ENCODE measurements around the gene KCNQ1.

KCNQ1 gene

GRCh38 chr11:2799881-2800654, 355.3 kb downstream of the KCNQ1 start:
- no peak for DNase-seq (ENCODE audit: low read depth)

- no peak for DNase-seq (ENCODE audit: low read depth)
Observed at GRCh38 chr11:2800655-2801531, 356.1 kb downstream of the KCNQ1 start.

- no peak for DNase-seq (ENCODE audit: low read depth)
Observed at GRCh38 chr11:2801711-2802388, 357.0 kb downstream of the KCNQ1 start.

GRCh38 chr11:2802389-2803185, 357.8 kb downstream of the KCNQ1 start:
- DNase-seq (ENCODE audit: low read depth): no peak

- no peak for DNase-seq (ENCODE audit: low read depth)
Observed at GRCh38 chr11:2803186-2804091, 358.6 kb downstream of the KCNQ1 start.

- no peak for DNase-seq (ENCODE audit: low read depth)
Observed at GRCh38 chr11:2804189-2804588, 359.4 kb downstream of the KCNQ1 start.

- DNase-seq (ENCODE audit: low read depth): no peak
Observed at GRCh38 chr11:2804701-2805387, 360.0 kb downstream of the KCNQ1 start.

- no peak for DNase-seq (ENCODE audit: low read depth)
Observed at GRCh38 chr11:2805388-2806056, 360.7 kb downstream of the KCNQ1 start.

GRCh38 chr11:2806351-2807024, 361.7 kb downstream of the KCNQ1 start:
- no peak for DNase-seq (ENCODE audit: low read depth)

GRCh38 chr11:2807025-2807681, 362.3 kb downstream of the KCNQ1 start:
- DNase-seq (ENCODE audit: low read depth): no peak

GRCh38 chr11:2807801-2808241, 363.0 kb downstream of the KCNQ1 start:
- no peak for DNase-seq (ENCODE audit: low read depth)

- no peak for DNase-seq (ENCODE audit: low read depth)
Observed at GRCh38 chr11:2808850-2809846, 364.3 kb downstream of the KCNQ1 start.

- DNase-seq (ENCODE audit: low read depth): no peak
Observed at GRCh38 chr11:2809854-2810253, 365.0 kb downstream of the KCNQ1 start.

- no peak for DNase-seq (ENCODE audit: low read depth)
Observed at GRCh38 chr11:2810411-2811205, 365.8 kb downstream of the KCNQ1 start.

GRCh38 chr11:2811206-2812091, 366.6 kb downstream of the KCNQ1 start:
- no peak for DNase-seq (ENCODE audit: low read depth)

Data from T-helper 22 cell (primary cell).